ENCODE data around the gene CLDN9. TPM values are rescaled to one million over a fixed set of nuclear protein-coding genes. Genes with fewer than 3 reads are reported as not detected.
"Not testable (repeated sequence)": the region's sequence is repeated elsewhere in the genome, so short reads cannot be mapped to it uniquely, and the experiment has no call there.

CLDN9 gene
- total and polyA plus RNA-seq, 7 donors, result 0.28 TPM; not detected in 6

- no peaks in the 10 kb centered on the region for H3K9me3 ChIP-seq
- H3K4me3 ChIP-seq, result no peak overlapping the region
- intact Hi-C loops (cut with DNase I), result no loop called here
- TF ChIP-seq POLR2AphosphoS5 (IDR thresholded peaks at IDR 0.05), result no peak
- no peak for TF ChIP-seq EP300 (IDR thresholded peaks at IDR 0.05)
- TF ChIP-seq, protein P1, sequence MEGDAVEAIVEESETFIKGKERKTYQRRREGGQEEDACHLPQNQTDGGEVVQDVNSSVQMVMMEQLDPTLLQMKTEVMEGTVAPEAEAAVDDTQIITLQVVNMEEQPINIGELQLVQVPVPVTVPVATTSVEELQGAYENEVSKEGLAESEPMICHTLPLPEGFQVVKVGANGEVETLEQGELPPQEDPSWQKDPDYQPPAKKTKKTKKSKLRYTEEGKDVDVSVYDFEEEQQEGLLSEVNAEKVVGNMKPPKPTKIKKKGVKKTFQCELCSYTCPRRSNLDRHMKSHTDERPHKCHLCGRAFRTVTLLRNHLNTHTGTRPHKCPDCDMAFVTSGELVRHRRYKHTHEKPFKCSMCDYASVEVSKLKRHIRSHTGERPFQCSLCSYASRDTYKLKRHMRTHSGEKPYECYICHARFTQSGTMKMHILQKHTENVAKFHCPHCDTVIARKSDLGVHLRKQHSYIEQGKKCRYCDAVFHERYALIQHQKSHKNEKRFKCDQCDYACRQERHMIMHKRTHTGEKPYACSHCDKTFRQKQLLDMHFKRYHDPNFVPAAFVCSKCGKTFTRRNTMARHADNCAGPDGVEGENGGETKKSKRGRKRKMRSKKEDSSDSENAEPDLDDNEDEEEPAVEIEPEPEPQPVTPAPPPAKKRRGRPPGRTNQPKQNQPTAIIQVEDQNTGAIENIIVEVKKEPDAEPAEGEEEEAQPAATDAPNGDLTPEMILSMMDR (IDR thresholded peaks at IDR 0.05), result no peak
- no peak for TF ChIP-seq POLR2A (IDR thresholded peaks at IDR 0.05)
- peaks cover 37 to 91% (median 73%) of the 10 kb centered on the region in 3 donors for H3K27me3 ChIP-seq
- no peaks in the 10 kb centered on the region for H3K36me3 ChIP-seq
- 7 to 14% methylated on average over 13 of the region's 13 CpGs for WGBS, 2 donors
- peaks cover 0 to 22% (median 19%) of the 10 kb centered on the region in 4 donors for H3K4me1 ChIP-seq
- no peak for DNase-seq
- H3K27ac ChIP-seq, result no peak overlapping the region
Observed at GRCh38 chr16:3047387-3047720, 34.6 kb downstream of the CLDN9 start.

- DNase-seq, result no peak
- no peak overlapping the region for H3K27ac ChIP-seq
- no peaks in the 10 kb centered on the region for H3K36me3 ChIP-seq
- peaks cover 0 to 20% (median 19%) of the 10 kb centered on the region in 4 donors for H3K4me1 ChIP-seq
- peaks cover 22 to 65% (median 50%) of the 10 kb centered on the region in 3 donors for H3K27me3 ChIP-seq
- H3K4me3 ChIP-seq, result no peak overlapping the region
- intact Hi-C loops (cut with DNase I), result no loop called here
- no peaks in the 10 kb centered on the region for H3K9me3 ChIP-seq
- WGBS, 2 donors, result 81 to 86% methylated on average over 26 of the region's 26 CpGs
- TF ChIP-seq POLR2A (IDR thresholded peaks at IDR 0.05), result no peak
- no peak for TF ChIP-seq POLR2AphosphoS5 (IDR thresholded peaks at IDR 0.05)
- TF ChIP-seq, protein P1 (IDR thresholded peaks at IDR 0.05), result no peak
- no peak for TF ChIP-seq EP300 (IDR thresholded peaks at IDR 0.05)
Observed at GRCh38 chr16:3049921-3050481, 37.3 kb downstream of the CLDN9 start.

DNA sequence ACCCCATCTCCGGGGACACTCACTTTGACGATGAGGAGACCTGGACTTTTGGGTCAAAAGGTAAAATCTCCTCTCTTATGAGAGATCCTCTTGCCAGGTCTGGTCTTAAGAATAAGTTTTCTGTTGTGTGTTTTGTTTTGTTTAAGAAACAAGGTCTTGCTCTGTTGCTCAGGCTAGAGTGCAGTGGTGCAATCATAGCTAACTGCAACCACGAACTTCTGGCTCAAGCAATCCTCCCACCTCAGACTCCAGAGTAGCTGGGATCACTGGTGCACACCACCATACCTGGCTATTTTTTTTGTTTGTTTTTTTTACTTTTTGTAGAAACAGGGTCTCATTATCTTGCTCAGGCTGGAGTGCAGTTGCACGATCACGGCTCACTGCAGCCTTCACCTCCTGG, 37.8 kb downstream of the CLDN9 start:
- Histone ChIP-seq H3K27ac (no peak overlapping the region), H3K9me3 (no peaks in the 10 kb centered on the region), H3K4me3 (no peak overlapping the region), H3K4me1 (peaks cover 0 to 16% (median 15%) of the 10 kb centered on the region in 4 donors), H3K36me3 (no peaks in the 10 kb centered on the region), H3K27me3 (peaks cover 17 to 60% (median 45%) of the 10 kb centered on the region in 3 donors)
- no peak for DNase-seq
- intact Hi-C loops (cut with DNase I), result no loop called here
- 62 to 79% methylated on average over 5 of the region's 5 CpGs for WGBS, 2 donors
- TF ChIP-seq POLR2AphosphoS5 (IDR thresholded peaks at IDR 0.05) (no peak), POLR2A (IDR thresholded peaks at IDR 0.05) (no peak), EP300 (IDR thresholded peaks at IDR 0.05) (no peak)
- TF ChIP-seq, protein P1 (IDR thresholded peaks at IDR 0.05), result no peak

GRCh38 chr16:3051009-3051408, 38.3 kb downstream of the CLDN9 start:
- H3K4me3 ChIP-seq, result no peak overlapping the region
- H3K27ac ChIP-seq, result no peak overlapping the region
- H3K4me1 ChIP-seq, result peaks cover 0 to 11% (median 10%) of the 10 kb centered on the region in 4 donors
- TF ChIP-seq POLR2A (IDR thresholded peaks at IDR 0.05) (no peak), EP300 (IDR thresholded peaks at IDR 0.05) (no peak), POLR2AphosphoS5 (IDR thresholded peaks at IDR 0.05) (no peak)
- TF ChIP-seq, protein P1 (IDR thresholded peaks at IDR 0.05), result no peak
- 32 to 45% methylated on average over 4 of the region's 4 CpGs for WGBS, 2 donors
- intact Hi-C loops (cut with DNase I), result no loop called here
- H3K9me3 ChIP-seq, result no peaks in the 10 kb centered on the region
- no peaks in the 10 kb centered on the region for H3K36me3 ChIP-seq
- DNase-seq, result no peak
- H3K27me3 ChIP-seq, result peaks cover 12 to 55% (median 40%) of the 10 kb centered on the region in 3 donors

GRCh38 chr16:3051494-3051893, 38.8 kb downstream of the CLDN9 start:
- TF ChIP-seq, protein P1 (IDR thresholded peaks at IDR 0.05), result no peak
- no peak for TF ChIP-seq EP300 (IDR thresholded peaks at IDR 0.05)
- no peak for TF ChIP-seq POLR2AphosphoS5 (IDR thresholded peaks at IDR 0.05)
- no peak for TF ChIP-seq POLR2A (IDR thresholded peaks at IDR 0.05)
- DNase-seq, result no peak
- intact Hi-C loops (cut with DNase I), result no loop called here
- Histone ChIP-seq H3K4me3 (no peak overlapping the region), H3K4me1 (peaks cover 0 to 6% (median 5%) of the 10 kb centered on the region in 4 donors), H3K36me3 (no peaks in the 10 kb centered on the region), H3K27ac (no peak overlapping the region), H3K27me3 (peaks cover 7 to 50% (median 35%) of the 10 kb centered on the region in 3 donors), H3K9me3 (no peaks in the 10 kb centered on the region)
- whole genome bisulfite sequencing, 2 donors, result 70 to 85% methylated on average over 9 of the region's 9 CpGs

DNA sequence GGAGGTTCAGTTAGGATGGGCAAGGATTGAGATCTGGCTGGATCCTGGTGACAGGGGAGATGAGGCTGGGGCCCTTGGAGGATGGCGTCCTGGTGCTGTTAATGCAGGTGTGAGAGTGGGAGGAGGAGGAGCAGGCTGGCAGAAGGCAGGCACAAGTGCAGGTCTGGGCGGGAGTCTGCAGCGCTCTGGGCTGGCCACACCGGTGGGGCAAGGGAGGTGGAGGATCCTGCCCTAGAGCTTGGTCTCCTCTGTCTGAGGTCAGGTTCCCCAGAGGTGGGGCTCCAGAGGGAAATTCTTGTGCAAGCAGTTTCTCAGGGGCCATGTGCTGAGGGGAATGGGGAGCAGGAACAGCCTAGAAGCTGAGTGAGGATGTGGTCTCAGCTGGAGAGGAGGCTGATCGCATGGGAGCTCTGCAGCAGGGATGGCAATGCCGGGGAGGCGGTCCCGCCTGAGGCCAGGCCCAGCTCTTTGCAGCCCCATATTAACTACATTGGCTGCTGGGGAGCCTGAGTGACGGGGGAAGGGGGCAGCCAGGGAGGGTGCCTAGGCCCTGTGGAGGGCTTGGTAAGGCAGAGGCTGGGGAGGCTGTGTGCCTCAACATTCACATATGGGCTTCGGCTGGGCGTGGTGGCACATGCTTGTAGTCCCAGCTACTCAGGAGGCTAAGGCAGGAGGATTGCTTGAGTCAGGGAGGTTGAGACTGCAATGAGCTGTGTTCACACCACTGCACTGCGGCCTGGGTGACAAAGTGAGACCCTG, 40.0 kb downstream of the CLDN9 start:
- DNase-seq; intact Hi-C loops (cut with DNase I); H3K27ac ChIP-seq; H3K36me3 ChIP-seq; H3K4me1 ChIP-seq; H3K9me3 ChIP-seq; H3K4me3 ChIP-seq: not testable (repeated sequence)
- WGBS, 2 donors, result 74% methylated on average over 11 of the region's 12 CpGs
- H3K27me3 ChIP-seq, result peaks cover 0 to 38% (median 22%) of the 10 kb centered on the region in 3 donors

DNA sequence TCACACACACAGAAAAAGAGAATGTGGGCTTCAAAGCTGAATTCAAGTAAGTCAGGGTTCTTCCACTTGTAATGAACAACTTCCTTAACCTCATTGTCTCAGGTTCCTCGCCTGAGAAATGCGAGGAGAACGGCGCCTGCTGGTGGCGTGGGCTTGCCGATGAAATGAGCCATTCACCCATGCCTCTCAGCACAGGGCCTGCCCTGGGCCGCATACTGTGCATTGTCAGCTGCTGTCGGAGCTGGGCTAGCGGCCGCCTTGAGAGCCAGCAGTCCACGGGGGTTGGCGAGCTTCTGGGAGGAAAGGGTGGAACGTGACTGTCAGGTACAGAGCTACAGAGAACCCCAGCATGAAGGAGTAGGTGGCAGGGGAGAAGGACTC, 40.6 kb downstream of the CLDN9 start:
- H3K36me3 ChIP-seq; H3K4me1 ChIP-seq; H3K27ac ChIP-seq; intact Hi-C loops (cut with DNase I); H3K4me3 ChIP-seq; DNase-seq; H3K9me3 ChIP-seq: not testable (repeated sequence)
- WGBS, 2 donors, result 87 to 93% methylated on average over 13 of the region's 13 CpGs
- peaks cover 0 to 36% (median 17%) of the 10 kb centered on the region in 3 donors for H3K27me3 ChIP-seq

All from sigmoid colon (tissue), 7 donors.